GM12865 (cell line): ENCODE data around the gene MYO18B.

Experiments
- DNase-seq: peaks from one replicate; pipeline ENCODE4 v3.0.0; 2010; ENCODE audit warnings: low read depth
- H3K4me3 ChIP-seq: 2 replicates; pipeline ENCODE4 v1.5.1; 2011; ENCODE audit warnings: mild to moderate bottlenecking, low read depth, low read length, control low read depth
- CTCF ChIP-seq: IDR thresholded peaks from 2 replicates; pipeline ENCODE4 v1.5.1; 2011; ENCODE audit warnings: low read length, control low read depth, low read depth, inconsistent platforms; ENCODE audit not compliant: insufficient read depth; ENCODE audit errors: missing control alignments

MYO18B gene

GRCh38 chr22:25757686-25758085, 15.7 kb downstream of the MYO18B start:
- no peak for DNase-seq
- TF ChIP-seq CTCF, result no peak
- no peak overlapping the region for H3K4me3 ChIP-seq

- no peak overlapping the region for H3K4me3 ChIP-seq
- DNase-seq, result no peak
- TF ChIP-seq CTCF, result no peak
Observed at GRCh38 chr22:25758316-25758715, 16.3 kb downstream of the MYO18B start.

GRCh38 chr22:25759825-25760231, 17.8 kb downstream of the MYO18B start:
- no peak for DNase-seq
- no peak overlapping the region for H3K4me3 ChIP-seq
- no peak for TF ChIP-seq CTCF

GRCh38 chr22:25760294-25760693, 18.3 kb downstream of the MYO18B start:
- no peak overlapping the region for H3K4me3 ChIP-seq
- DNase-seq, result no peak
- TF ChIP-seq CTCF, result no peak

GRCh38 chr22:25760848-25761595, 19.0 kb downstream of the MYO18B start:
- TF ChIP-seq CTCF, result no peak
- DNase-seq, result no peak
- no peak overlapping the region for H3K4me3 ChIP-seq

- no peak overlapping the region for H3K4me3 ChIP-seq
- DNase-seq, result no peak
- no peak for TF ChIP-seq CTCF
Observed at GRCh38 chr22:25762147-25762546, 20.2 kb downstream of the MYO18B start.

- no peak for DNase-seq
- TF ChIP-seq CTCF, result no peak
- no peak overlapping the region for H3K4me3 ChIP-seq
Observed at GRCh38 chr22:25763239-25763777, 21.3 kb downstream of the MYO18B start.
